Keratinocyte (primary cell): Measurements from ENCODE around the gene OR5B17. TPM values are rescaled to one million over a fixed set of nuclear protein-coding genes. Genes with fewer than 3 reads are reported as not detected.
"Not testable (repeated sequence)": the region's sequence is repeated elsewhere in the genome, so short reads cannot be mapped to it uniquely, and the experiment has no call there.

Experiments
- DNase-seq: peaks from one replicate; pipeline ENCODE4 v3.0.0-alpha.2; 2011; ENCODE audit warnings: low read depth, missing footprints, low spot score
- FAIRE-seq: peaks from 2 replicates; lab custom pipeline; 2011; peaks lifted over from hg19 to GRCh38; lab: Jason Lieb, UNC
- H2AFZ ChIP-seq: 2 replicates; pipeline ENCODE4 v1.6.0; 2012; ENCODE audit warnings: low read length, control low read depth, inconsistent platforms; ENCODE audit not compliant: control insufficient read depth
- H3K27ac ChIP-seq: 2 replicates; pipeline ENCODE4 v1.5.1; 2011; ENCODE audit warnings: low read length; ENCODE audit not compliant: control insufficient read depth, insufficient read depth
- H3K27me3 ChIP-seq: 3 replicates; pipeline ENCODE4 v1.6.0; 2011; ENCODE audit warnings: low read length; ENCODE audit not compliant: control insufficient read depth, insufficient read depth; ENCODE audit errors: extremely low read depth
- H3K36me3 ChIP-seq, 2 experiments: 2 replicates in 1 of 2; 3 replicates in 1 of 2; pipeline ENCODE4 v1.5.1; 2011; ENCODE audit warnings: low read length in 2 of 2, mild to moderate bottlenecking in 1 of 2; ENCODE audit not compliant: control insufficient read depth in 2 of 2, insufficient read depth in 2 of 2; ENCODE audit errors: extremely low read depth in 1 of 2
- H3K4me1 ChIP-seq: 3 replicates; pipeline ENCODE4 v1.5.1; 2011; ENCODE audit warnings: low read length; ENCODE audit not compliant: control insufficient read depth, insufficient read depth; ENCODE audit errors: extremely low read depth
- H3K4me2 ChIP-seq: 3 replicates; pipeline ENCODE4 v1.6.0; 2011; ENCODE audit warnings: low read depth, low read length; ENCODE audit not compliant: control insufficient read depth, insufficient read depth; ENCODE audit errors: extremely low read depth
- H3K4me3 ChIP-seq, 3 experiments: fragments of 200-600 bp in 1 of 3; sonication (generic) in 1 of 3; 2 replicates in 2 of 3; 3 replicates in 1 of 3; pipeline ENCODE4 v1.5.1; 2011 to 2016; ENCODE audit warnings: low read length in 3 of 3, mild to moderate bottlenecking in 3 of 3, control low read depth in 2 of 3, inconsistent platforms in 1 of 3, low read depth in 1 of 3, mixed read lengths in 1 of 3, mixed run types in 1 of 3, moderate library complexity in 1 of 3; ENCODE audit not compliant: control insufficient read depth in 2 of 3, insufficient read depth in 2 of 3; ENCODE audit errors: extremely low read depth in 1 of 3
- H3K79me2 ChIP-seq: 2 replicates; pipeline ENCODE4 v1.6.0; 2012; ENCODE audit warnings: low read length; ENCODE audit not compliant: control insufficient read depth, insufficient read depth
- H3K9ac ChIP-seq: 3 replicates; pipeline ENCODE4 v1.6.0; 2011; ENCODE audit warnings: low read length; ENCODE audit not compliant: control insufficient read depth, insufficient read depth; ENCODE audit errors: extremely low read depth
- H3K9me1 ChIP-seq: 3 replicates; pipeline ENCODE4 v1.6.0; 2011; ENCODE audit warnings: low read length; ENCODE audit not compliant: control insufficient read depth, insufficient read depth; ENCODE audit errors: extremely low read depth
- H3K9me3 ChIP-seq: 2 replicates; pipeline ENCODE4 v1.5.1; 2012; ENCODE audit warnings: low read depth, low read length; ENCODE audit not compliant: control insufficient read depth
- H4K20me1 ChIP-seq: 3 replicates; pipeline ENCODE4 v1.6.0; 2011; ENCODE audit warnings: low read length; ENCODE audit not compliant: control insufficient read depth, insufficient read depth; ENCODE audit errors: extremely low read depth
- CTCF ChIP-seq, 3 experiments: IDR thresholded peaks in 1 of 3; conservative IDR thresholded peaks in 1 of 3; optimal IDR thresholded peaks in 1 of 3; 2 replicates in 2 of 3; 3 replicates in 1 of 3; pipeline versions ENCODE3 to v1.5.1; 2011; ENCODE audit warnings: low read length in 3 of 3, mild to moderate bottlenecking in 3 of 3, moderate library complexity in 2 of 3, control low read depth in 1 of 3, inconsistent platforms in 1 of 3; ENCODE audit not compliant: insufficient read depth in 2 of 3; ENCODE audit errors: extremely low read depth in 1 of 3
- EZH2 ChIP-seq: IDR thresholded peaks from one replicate; pipeline ENCODE4 v1.6.1; 2012; ENCODE audit warnings: inconsistent platforms, mild to moderate bottlenecking, low read length, moderate library complexity
- dilution Hi-C: fragments of 300-500 bp; cut with MboI; formaldehyde crosslinking; loops from one replicate; pipeline ENCODE4 v1.7.0; 2020; ENCODE audit warnings: low sequenced_read_pairs; ENCODE audit not compliant: extremely low pct_ligation_motif_present
- polyA minus RNA-seq, 3 experiments: library from RNA; depleted of rRNA, polyadenylated mRNA; stranded (reverse); fragments of >200 nt; gene quantifications; 1 replicate in 1 of 3; 2 replicates in 1 of 3; 3 replicates in 1 of 3; pipeline ENCODE4 v1.2.3, GENCODE V29; 2011
- polyA plus RNA-seq, 5 experiments: library from polyadenylated mRNA; depleted of rRNA in 3 of 5; stranded (reverse) in 3 of 5; stranded (forward) in 1 of 5; unstranded in 1 of 5; fragments of >200 nt; gene quantifications; 1 replicate in 1 of 5; 2 replicates in 3 of 5; 3 replicates in 1 of 5; pipeline versions ENCODE4 v1.2.1 to v1.2.3, GENCODE V29; 2011 to 2012; ENCODE audit warnings: missing spikeins in 2 of 5, low read depth in 1 of 5, low replicate concordance in 1 of 5

Gene OR5B17
- not detected in 3 replicates for polyA plus RNA-seq
- polyA plus RNA-seq (2011; ENCODE audit: low read depth): not detected
- polyA plus RNA-seq (2011; cell fraction: cytosol; rRNA removed): not detected in 2 replicates
- polyA plus RNA-seq (2011; cell fraction: nucleus; rRNA removed): not detected in 2 replicates
- not detected in 2 replicates for polyA plus RNA-seq (2012; ENCODE audit: low replicate concordance)
- polyA minus RNA-seq: not detected in 3 replicates
- polyA minus RNA-seq (2011; cell fraction: cytosol; rRNA and poly(A)+ RNA removed): not detected
- not detected in 2 replicates for polyA minus RNA-seq (2011; cell fraction: nucleus; rRNA and poly(A)+ RNA removed)

- FAIRE-seq: no peak
- no peak within 1 kb of the TSS for H3K4me3 ChIP-seq
- no peaks in the 10 kb centered on the region for H3K4me1 ChIP-seq
- H3K9me1 ChIP-seq: no peaks in the 10 kb centered on the region
- no peak for TF ChIP-seq EZH2
- no peaks in the 10 kb centered on the region for H3K79me2 ChIP-seq
- H4K20me1 ChIP-seq: no peaks in the 10 kb centered on the region
- no peak for DNase-seq
- no peak within 1 kb of the TSS for H3K9ac ChIP-seq
- H3K27ac ChIP-seq: no peak within 1 kb of the TSS
- no peaks in the 10 kb centered on the region for H3K36me3 ChIP-seq
- no peak within 1 kb of the TSS for H2AFZ ChIP-seq
- dilution Hi-C loops: no loop called here
- H3K27me3 ChIP-seq: no peaks in the 10 kb centered on the region
- no peak within 1 kb of the TSS for H3K4me2 ChIP-seq
- H3K9me3 ChIP-seq: no peaks in the 10 kb centered on the region
Measured at GRCh38 chr11:58358969-58359368, at the start of gene OR5B17. OR5B17 (minus strand) TSS chr11:58359069; CDS start chr11:58359069, 0 bp downstream.

GRCh38 chr11:58406774-58407173, 47.9 kb upstream of the OR5B17 start, which contains the start of gene OR5B3:
OR5B3 (minus strand) TSS chr11:58406874; CDS start chr11:58403409, 3,465 bp downstream.
- H3K9ac ChIP-seq: no peak within 1 kb of the TSS
- no peaks in the 10 kb centered on the region for H3K9me1 ChIP-seq
- H3K36me3 ChIP-seq: no peaks in the 10 kb centered on the region
- H3K79me2 ChIP-seq: no peaks in the 10 kb centered on the region
- H3K4me1 ChIP-seq: no peaks in the 10 kb centered on the region
- TF ChIP-seq EZH2 (no peak), CTCF (optimal IDR thresholded peaks at IDR 0.05 in 1 of 3, IDR thresholded peaks at IDR 0.05 in 1 of 3, conservative IDR thresholded peaks at IDR 0.05 in 1 of 3; ENCODE audit: extremely low read depth in 1 of 3, insufficient read depth in 2 of 3, low read length in 3 of 3) (no peak)
- no peak within 1 kb of the TSS for H3K4me3 ChIP-seq
- FAIRE-seq (no peak), DNase-seq (no peak)
- H2AFZ ChIP-seq: no peak within 1 kb of the TSS
- dilution Hi-C loops: no loop called here
- H3K4me2 ChIP-seq: no peak within 1 kb of the TSS
- H3K9me3 ChIP-seq: no peaks in the 10 kb centered on the region
- no peaks in the 10 kb centered on the region for H4K20me1 ChIP-seq
- no peak within 1 kb of the TSS for H3K27ac ChIP-seq
- H3K27me3 ChIP-seq: no peaks in the 10 kb centered on the region

- H3K36me3 ChIP-seq, FAIRE-seq, H3K4me2 ChIP-seq, H3K4me3 ChIP-seq, H3K27me3 ChIP-seq, H3K27ac ChIP-seq, DNase-seq, H2AFZ ChIP-seq, H3K9me3 ChIP-seq, dilution Hi-C loops, H3K4me1 ChIP-seq, H3K9me1 ChIP-seq, H3K79me2 ChIP-seq, H3K9ac ChIP-seq, H4K20me1 ChIP-seq: not testable (repeated sequence)
Measured at GRCh38 chr11:58399622-58400021, 40.8 kb upstream of the OR5B17 start.
